ENCODE measurements around the gene TRPM6.
A peak's percentile ranks its signal among the peaks of the same experiment; 100 is the strongest.
"Not testable (repeated sequence)": the region's sequence is repeated elsewhere in the genome, so short reads cannot be mapped to it uniquely, and the experiment has no call there.

Gene TRPM6, protein sequence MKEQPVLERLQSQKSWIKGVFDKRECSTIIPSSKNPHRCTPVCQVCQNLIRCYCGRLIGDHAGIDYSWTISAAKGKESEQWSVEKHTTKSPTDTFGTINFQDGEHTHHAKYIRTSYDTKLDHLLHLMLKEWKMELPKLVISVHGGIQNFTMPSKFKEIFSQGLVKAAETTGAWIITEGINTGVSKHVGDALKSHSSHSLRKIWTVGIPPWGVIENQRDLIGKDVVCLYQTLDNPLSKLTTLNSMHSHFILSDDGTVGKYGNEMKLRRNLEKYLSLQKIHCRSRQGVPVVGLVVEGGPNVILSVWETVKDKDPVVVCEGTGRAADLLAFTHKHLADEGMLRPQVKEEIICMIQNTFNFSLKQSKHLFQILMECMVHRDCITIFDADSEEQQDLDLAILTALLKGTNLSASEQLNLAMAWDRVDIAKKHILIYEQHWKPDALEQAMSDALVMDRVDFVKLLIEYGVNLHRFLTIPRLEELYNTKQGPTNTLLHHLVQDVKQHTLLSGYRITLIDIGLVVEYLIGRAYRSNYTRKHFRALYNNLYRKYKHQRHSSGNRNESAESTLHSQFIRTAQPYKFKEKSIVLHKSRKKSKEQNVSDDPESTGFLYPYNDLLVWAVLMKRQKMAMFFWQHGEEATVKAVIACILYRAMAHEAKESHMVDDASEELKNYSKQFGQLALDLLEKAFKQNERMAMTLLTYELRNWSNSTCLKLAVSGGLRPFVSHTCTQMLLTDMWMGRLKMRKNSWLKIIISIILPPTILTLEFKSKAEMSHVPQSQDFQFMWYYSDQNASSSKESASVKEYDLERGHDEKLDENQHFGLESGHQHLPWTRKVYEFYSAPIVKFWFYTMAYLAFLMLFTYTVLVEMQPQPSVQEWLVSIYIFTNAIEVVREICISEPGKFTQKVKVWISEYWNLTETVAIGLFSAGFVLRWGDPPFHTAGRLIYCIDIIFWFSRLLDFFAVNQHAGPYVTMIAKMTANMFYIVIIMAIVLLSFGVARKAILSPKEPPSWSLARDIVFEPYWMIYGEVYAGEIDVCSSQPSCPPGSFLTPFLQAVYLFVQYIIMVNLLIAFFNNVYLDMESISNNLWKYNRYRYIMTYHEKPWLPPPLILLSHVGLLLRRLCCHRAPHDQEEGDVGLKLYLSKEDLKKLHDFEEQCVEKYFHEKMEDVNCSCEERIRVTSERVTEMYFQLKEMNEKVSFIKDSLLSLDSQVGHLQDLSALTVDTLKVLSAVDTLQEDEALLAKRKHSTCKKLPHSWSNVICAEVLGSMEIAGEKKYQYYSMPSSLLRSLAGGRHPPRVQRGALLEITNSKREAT (N-terminal part only)

DNA sequence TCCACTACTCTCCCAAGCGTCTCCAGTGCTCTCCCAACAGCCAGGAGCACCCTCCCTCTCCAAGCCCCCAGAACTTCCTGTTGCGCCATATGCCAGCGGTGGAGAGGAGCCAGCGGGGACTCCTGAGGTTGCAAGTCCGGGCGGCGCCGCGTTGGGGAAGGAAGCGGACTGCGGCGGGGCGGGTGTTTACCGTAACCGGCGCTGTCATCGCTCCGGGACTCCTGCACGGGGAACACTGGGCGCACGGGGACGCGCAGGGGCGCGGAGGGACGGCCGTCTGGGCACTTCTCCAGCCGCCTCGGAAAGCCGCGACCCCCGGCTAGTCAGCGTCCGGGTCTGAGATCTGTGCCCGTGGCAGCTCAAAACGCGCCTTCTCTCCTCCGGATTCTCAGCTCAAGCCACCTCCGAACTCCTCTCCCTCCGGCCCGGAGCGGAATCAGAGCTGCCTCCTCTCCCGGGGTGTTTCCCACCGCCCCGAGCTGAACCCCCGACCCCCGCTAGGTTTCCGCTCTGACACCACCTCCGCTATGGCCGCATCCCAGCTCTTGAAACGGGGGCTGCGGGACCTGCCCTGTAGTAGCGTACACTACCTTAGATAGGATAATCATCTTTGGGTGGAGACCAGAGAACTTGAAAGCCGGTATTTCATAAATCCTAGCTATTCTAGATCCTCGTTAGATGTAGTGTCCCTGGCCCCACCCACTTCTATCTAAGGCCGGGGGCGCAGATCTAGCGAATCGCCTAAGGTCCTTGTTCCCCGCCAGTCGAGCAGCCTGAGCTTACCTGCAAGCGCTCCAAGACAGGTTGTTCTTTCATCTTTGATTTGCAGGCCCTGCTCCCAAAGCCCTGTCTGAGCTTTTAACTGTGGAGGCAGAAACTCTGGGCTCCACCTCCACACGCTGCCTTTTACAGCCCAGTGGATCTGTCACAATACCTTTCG, at the start of gene TRPM6:
Gene TRPM6 (minus strand): TSS at position 881 of the 940 bp plus-strand sequence. CDS start 65 bp downstream, at position 816.
- DNase-seq = peak; percentile 74

DNA sequence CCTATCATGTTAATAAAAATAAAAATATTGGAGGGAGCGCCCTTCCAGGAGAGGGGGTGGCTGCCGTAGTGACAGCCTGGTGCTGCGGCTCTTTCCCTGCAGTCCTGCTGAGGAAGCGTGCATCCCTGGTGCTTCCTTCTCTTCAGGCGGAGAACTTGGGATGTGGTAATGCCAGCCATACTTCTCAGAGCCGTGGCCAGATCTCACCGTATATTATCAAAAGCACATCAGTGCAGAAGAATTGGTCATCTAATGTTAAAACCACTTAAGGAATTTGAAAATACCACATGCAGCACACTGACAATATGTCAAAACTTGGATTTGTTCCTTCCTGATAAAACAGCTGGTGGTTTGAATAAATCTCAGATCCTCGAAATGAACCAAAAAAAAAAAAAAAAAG, 47.3 kb upstream of the TRPM6 start:
- DNase-seq = no peak

DNA sequence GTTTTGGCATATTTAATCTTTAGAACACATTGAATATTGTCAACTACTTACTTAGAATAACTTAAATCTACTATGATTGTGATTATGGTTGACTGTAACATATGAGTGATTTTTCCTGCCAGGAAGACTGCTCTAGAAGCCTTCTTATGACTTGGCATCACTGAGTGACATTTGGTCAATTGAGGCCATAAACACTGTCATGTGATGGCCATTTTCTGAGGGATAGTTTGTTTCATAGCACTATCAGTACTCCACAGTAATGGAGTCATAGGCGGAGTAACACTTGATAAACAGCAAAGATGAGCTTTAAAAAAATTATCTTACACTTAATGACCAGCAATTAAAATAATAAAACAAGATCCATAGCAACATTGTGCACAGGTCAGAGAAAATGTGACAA, 34.0 kb upstream of the TRPM6 start:
- DNase-seq = no peak

DNA sequence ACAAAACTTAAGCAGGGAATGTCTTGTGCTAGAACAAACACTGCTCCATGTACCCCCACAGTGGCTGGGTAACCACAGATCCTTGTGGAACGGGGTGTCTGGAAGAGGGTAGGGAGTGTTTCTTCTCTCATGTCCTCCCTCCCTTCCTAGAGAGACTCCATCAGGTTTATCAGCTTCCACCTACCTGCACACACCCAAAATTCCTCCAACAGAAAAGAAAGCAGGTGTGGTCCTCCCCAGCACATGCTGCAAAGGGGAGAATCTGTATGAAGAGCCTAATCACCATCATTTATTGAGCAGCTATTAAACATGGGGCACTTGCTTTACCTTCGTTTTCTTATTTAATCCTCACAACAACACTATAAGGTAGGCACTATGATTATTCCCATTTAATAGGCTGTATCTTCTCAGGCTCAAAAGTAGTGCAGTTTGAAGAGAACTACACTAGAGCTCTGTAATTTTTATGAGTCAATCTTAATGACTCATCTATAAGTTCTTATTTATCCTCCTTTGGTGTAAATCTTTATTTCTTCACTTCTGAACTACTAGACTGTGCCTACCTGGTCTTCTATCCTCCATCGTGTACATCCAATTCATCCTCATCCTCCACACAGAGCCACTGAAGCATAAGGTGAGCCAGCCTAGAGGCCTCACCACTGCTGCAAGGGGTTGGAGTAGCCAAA, 33.4 kb upstream of the TRPM6 start:
- DNase-seq = no peak

DNA sequence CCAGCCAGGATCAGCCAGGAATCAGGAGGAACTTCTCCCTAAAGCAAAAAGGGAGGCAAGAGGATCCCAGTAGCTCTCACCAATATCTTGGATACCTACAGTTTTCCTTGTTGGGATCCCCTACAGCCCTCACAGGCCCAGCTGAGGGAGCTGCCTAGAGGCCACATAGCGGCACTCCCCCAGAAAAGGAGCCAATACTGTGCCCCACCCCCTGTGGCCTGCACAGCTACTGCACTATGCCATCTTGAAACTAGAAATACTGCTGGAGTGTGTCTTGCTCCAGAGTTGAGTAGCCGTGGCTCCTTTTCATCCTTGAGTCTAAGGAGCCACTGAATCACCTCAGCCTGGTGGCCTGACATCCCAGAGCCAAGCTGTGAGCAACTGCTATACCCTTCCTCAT, 22.3 kb upstream of the TRPM6 start:
- no peak for DNase-seq

DNA sequence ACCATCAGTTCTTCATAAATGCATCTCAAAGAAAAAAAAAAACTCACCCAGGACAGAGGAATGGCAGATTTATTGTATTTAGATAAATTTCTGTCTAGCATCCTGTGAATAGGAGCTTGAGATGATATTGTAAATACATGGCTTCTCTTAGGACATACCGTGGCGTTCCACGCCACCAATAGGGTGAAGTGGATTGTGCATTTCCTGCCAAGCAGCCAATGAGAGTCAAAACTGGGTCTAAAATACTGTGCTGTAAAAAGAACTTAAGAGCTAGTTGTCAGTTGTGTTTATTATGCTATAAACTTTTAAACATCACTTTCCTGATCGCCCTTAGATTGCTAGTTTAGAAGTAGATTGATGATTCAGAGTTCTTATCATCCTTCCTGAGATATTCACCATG, 20.9 kb upstream of the TRPM6 start:
- DNase-seq = no peak

DNA sequence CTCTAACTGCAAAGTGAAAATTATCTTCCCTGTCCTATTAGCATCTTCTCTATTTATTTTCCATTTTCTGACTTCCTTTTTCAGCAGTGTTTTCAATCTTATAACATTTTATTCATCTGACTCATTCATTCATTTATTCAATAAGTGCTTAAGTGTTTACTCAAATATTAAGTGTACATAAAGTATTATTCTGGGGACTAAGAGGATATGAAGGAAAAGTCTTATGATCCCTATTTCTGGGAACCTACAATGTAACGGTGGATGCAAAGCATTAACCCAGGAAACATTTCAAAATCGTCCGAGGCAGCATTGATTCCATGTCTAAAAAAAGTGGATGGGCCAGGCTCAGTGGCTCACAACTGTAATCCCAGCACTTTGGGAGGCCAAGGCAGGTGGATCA, 19.4 kb upstream of the TRPM6 start:
- DNase-seq = no peak

DNA sequence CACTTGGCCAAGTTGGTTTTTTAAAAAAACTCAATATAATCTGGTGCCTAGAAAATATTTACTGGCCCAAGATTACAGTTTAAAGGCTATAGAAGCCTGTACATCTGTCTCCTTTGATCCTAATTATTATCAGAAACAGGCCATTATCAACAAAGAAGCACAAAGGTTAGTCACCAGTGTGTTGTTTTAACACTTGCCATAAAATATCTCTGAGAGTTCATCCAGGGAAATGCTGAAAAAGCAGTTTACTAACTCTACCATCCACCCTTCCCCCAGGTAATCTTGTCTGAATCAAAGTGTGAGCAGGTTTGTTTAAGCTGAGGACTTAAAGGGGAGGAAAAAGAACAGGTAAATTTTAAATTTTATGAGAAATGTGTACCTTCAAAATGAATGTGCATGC, 13.3 kb upstream of the TRPM6 start:
- no peak for DNase-seq

DNA sequence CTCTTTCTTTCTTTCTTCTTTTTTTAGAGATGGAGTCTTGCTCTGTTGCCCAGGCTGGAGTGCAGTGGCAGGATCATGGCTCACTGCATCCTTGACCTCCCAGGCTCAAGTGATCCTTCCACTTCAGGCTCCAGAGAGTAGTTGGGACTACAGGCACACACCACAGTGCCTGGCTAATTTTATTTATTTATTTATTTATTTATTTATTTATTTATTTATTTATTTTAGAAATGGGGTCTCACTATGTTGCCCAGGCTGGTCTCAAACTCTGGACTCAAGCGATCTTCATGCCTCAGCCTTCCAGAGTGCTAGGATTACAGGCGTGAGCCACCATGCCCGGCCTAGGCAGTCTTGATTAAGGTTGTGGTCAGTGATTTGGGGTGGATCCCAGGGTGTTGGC, 728 bp upstream of the TRPM6 start:
- not testable (repeated sequence) for DNase-seq

DNA sequence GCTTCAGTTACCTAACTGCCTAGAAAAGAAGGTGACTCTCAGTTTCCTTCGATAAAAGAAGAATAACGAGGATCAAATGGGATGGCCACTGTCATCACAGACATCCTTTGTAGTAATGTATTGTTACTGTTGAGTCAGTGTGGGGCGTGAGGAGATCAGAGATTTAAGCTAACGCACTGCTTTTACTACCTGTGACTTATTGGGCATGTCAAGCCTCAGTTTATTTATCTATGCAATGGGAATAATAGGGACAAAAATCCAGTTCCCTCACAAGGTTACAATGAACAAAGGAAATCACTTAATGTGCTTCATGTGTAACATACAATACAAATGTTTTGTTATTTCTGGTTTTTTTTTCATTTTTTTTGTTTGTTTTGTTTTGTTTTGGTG, 255 bp upstream of the TRPM6 start:
- no peak for DNase-seq

DNA sequence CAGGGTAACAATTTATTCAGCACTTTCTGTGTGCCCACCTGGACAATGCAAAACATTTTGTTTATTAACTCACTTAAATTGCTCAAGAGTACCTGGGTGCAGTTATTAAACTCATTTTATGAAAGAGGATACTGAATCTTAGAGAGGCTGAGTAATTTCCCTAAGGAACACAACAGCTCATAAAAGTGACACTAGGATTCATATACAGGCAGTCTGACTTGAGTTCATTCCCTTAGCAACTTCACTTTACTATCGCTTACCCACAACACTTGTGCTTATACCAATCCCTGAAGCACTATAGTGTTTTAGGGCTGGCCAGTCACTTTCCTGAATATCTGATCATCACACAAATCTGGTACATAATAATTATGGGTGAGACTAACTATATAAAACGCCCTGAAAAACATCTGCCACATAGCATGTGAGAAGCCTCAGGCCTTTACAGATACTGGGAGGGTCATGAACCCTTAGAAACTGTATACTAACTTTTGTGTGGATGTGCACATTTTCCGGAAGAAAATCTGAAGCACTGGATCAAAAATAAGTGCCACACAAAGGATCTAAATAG, 11.3 kb downstream of the TRPM6 start:
- DNase-seq = no peak

DNA sequence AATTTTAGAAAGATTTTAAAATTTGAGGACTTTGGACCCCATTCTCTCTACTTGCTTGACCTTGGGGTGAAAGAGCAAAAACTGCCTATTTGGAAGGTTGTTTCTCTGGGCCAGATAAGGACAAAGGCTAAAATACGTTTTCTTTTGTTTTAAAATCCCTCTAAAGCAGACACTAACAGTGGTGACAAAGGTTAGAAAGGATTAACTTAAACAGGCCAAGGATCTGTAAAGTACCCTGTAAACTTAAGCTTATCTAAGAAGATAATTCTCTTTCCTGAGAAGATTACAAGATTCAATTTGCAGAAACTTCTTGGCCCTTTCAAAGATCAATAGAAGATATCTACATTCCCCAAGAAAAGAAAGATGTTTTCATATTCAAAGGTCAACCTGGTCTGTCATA, 12.1 kb downstream of the TRPM6 start:
- no peak for DNase-seq

DNA sequence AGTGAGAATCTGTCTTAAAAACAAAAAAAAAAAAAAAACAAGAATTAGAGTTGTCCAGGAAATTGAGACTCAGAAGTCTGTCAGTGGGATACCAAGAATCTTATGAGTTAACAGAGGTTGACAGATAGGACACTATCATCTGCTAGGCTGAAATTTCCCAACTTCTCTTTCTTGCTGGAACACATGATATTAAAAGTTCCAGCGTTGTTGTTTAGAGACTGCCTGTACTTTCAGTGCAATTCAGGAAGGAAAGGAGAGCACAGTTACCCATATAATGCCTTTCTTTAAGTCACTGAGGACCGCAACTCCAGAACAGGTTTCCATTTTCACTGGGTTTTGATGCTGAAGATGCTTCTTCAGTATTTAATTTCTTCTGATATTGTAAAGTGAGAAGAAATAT, 13.5 kb downstream of the TRPM6 start:
- no peak for DNase-seq

DNA sequence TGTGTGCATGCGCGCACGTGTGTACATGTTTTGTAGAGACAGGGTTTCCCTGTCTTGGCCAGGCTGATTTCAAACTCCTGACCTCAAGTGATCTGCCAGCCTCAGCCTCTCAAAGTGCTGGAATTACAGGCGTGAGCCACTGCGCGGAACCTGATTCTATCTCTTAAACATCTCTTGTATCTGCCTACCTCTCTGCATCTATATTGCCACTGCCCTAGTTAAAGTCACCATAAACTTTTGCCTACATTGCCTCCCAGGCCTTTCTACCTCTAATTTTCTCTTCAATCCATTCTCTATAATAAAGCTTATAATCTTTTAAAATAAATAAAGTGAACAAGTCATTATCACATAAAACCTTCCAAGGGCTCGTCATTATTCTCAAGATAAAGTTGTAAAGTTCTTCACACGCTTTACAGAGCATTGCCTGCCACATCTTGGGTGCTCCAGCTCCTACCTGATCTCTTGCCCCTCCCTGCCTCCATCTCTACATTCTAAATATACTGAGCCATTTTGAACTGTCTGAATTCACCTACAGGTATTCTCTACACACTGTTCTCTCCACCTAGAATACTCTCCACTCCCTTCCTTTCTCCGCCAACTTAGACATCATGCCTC, 15.0 kb downstream of the TRPM6 start:
- DNase-seq = no peak

DNA sequence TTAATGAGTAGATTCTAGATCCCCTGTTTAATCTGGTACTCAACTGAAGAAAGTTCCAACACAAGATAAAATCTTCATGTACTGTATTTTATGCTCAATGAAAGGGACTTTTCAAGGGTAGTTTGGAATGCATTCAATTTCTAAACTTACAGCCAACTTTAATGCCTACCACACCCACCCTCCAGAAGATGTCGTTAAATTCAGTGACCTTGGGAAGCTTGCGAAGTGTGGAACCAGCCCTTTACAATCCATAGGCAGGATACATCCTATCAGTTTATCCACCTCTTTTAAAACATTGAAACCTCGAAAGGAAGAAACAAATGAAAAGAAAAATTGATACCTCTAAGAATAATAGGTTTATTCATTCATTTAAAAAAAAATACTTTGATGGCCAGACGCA, 20.2 kb downstream of the TRPM6 start:
- DNase-seq = no peak

DNA sequence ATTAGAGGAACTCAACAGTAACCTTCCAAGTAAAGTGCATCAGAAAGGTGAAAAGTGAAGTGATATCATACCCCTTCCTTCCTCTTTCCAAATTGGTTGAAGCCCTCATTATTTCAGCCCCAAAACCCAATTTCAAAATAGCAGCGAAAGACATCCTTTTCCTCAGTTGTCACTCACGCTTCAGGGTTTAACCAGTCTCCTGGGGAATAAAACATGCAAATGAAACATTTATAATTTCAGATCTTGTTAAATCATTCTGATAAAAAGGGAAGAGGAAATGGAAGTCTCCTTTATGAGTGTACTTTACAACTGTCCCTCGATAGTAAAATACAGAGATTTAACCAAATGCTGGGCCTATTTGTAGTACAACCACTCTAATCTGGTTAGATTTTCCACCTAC, 22.5 kb downstream of the TRPM6 start:
- DNase-seq = no peak

DNA sequence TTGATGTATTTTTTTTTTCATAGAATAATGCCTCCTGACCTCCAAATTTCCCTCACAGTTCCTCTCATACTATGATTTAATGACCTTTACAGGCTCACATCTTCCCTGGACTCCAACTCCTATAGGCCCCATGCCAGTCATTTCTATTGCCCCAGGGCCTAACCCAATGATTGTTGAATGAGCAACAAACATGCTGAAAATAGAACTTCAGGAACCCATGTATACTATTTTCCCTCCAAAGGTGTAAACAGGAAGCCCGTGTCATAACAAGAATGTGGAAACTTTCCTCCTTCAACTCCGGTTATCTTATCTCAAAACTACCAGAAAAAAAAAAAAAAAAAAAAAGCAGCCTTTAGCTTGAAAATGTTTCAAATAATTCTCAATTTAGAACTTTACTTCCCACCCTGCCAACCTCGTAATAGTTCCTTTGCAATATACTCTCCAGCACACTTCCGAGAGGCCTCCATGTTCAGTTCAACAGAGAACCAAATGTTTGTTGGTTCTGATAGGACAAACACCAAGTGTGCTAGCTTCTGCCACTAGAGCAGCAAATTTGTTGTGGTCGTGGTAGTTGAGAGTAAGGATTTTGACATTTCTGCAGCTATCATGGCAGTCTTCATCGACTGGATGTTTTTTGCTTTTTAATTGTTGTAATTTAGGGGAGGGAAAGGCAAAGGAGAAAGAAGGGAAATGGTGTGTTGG, 25.8 kb downstream of the TRPM6 start:
- no peak for DNase-seq

DNA sequence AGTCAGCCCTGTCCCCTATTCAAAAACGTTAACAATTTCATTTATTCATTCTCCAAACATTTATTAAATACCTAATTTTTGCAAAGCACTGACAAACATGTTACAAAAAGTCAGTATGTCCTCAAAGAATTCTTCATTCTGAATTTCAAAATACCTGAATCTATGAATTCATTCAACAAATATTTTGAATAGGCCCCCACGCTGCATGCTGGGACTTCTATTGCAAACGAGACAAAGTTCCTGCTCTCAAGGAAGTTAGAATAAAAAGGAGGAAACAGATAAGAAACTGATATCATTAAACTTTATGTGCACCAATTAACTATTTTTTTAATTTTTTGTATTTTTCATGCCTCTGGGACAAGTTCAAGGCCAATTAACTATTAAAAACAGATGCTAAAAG, 26.6 kb downstream of the TRPM6 start:
- DNase-seq = no peak

DNA sequence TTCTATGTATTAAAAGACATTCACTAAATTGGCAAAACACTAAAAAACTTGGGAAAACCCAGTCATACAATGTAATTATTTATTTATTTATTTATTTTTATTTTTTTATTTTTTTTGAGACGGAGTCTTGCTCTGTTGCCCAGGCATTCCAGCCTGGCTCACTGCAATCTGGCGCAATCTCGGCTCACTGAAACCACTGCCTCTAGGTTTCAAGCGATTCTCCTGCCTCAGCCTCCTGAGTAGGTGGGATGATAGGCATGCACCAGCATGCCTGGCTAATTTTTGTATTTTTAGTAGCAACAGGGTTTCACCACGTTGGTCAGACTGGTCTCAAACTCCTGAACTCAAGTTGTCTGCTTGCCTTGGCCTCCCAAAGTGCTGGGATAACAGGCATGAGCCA, 27.5 kb downstream of the TRPM6 start:
- not testable (repeated sequence) for DNase-seq

DNA sequence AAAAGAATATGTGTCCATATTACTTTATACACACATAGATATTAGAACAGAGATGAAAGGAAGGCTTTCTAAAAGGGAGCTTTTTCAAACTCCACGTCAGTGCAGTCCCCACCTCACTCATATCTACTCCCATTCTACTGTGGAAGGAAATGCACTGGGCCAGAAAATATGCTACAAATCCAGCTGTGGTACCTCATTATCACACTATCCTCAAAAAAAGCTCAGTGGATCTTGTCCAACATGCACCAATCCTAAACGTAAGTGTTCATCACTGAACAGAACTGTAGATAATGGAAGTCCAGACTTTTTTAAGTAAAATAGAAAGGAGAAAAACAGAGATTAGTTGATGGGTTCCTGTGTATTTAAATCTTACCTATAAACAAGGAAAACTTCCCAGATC, 27.9 kb downstream of the TRPM6 start:
- no peak for DNase-seq
